Peyer's patch (tissue), 4 donors: ENCODE measurements around the gene GAS2L1.

Source experiments
- CTCF ChIP-seq, 6 experiments: fragments of 450-650 bp in 4 of 6; fragments of 200-600 bp in 2 of 6; sonication (generic) in 1 of 6; IDR thresholded peaks; one replicate each; pipeline ENCODE4 v1.5.1; 2017 to 2019; ENCODE audit warnings: antibody characterized with exemption in 6 of 6, mild to moderate bottlenecking in 3 of 6, moderate library complexity in 1 of 6
- POLR2A ChIP-seq, 2 donors: fragments of 450-650 bp; IDR thresholded peaks; one replicate each; pipeline ENCODE4 v1.5.1; 2017; ENCODE audit warnings: antibody characterized with exemption in 2 of 2, mild to moderate bottlenecking in 2 of 2, moderate library complexity in 2 of 2

GRCh38 chr22:29308791-29309262 lies 2.4 kb downstream of the GAS2L1 start:
- TF ChIP-seq CTCF (IDR thresholded peaks at IDR 0.05) = no peak
- TF ChIP-seq POLR2A (IDR thresholded peaks at IDR 0.05) = no peak
